HepG2 (cell line): ENCODE data around the gene PDPR. TPM values are rescaled to one million over a fixed set of nuclear protein-coding genes. Genes with fewer than 3 reads are reported as not detected.

ENCODE experiments used
- CENPBD1 ChIP-seq: sonication (generic); formaldehyde crosslinking; IDR thresholded peaks from 2 replicates; pipeline ENCODE4 v1.8.0; 2022; ENCODE audit warnings: missing genetic modification reagents, low read depth, mild to moderate bottlenecking, borderline replicate concordance
- HMG20B ChIP-seq: conservative IDR thresholded peaks from 2 replicates; pipeline ENCODE4 v1.6.1; 2016; ENCODE audit warnings: missing genetic modification reagents, missing compliant biosample characterization
- KDM2A ChIP-seq: sonication (generic); formaldehyde crosslinking; IDR thresholded peaks from 2 replicates; pipeline ENCODE4 v1.4.0; 2020; ENCODE audit warnings: low read depth, missing genetic modification reagents, borderline replicate concordance
- REPIN1 ChIP-seq: sonication (generic); formaldehyde crosslinking; IDR thresholded peaks from 2 replicates; pipeline ENCODE4 v1.8.0; 2022; ENCODE audit warnings: missing genetic modification reagents, low read depth, mild to moderate bottlenecking, borderline replicate concordance
- TFE3 ChIP-seq: IDR thresholded peaks from 2 replicates; pipeline ENCODE4 v1.6.1; 2016
- ZHX2 ChIP-seq, 2 experiments: sonication (generic) in 1 of 2; formaldehyde crosslinking in 1 of 2; IDR thresholded peaks; 2 replicates each; pipeline versions ENCODE4 v1.6.1 to v1.9.0; 2014 to 2022; ENCODE audit warnings: antibody characterized with exemption in 1 of 2, borderline replicate concordance in 1 of 2, inconsistent platforms in 1 of 2, low read depth in 1 of 2, missing genetic modification reagents in 1 of 2
- ZNF225 ChIP-seq: sonication (generic); formaldehyde crosslinking; IDR thresholded peaks from 2 replicates; pipeline ENCODE4 v1.4.0; 2020; ENCODE audit warnings: mild to moderate bottlenecking, missing genetic modification reagents
- ZNF317 ChIP-seq: sonication (generic); formaldehyde crosslinking; IDR thresholded peaks from 2 replicates; pipeline ENCODE4 v1.5.0; 2020; ENCODE audit warnings: mild to moderate bottlenecking, missing genetic modification reagents
- ZNF383 ChIP-seq: sonication (generic); formaldehyde crosslinking; IDR thresholded peaks from 2 replicates; pipeline ENCODE4 v1.4.0; 2020; ENCODE audit warnings: missing genetic modification reagents, mild to moderate bottlenecking, borderline replicate concordance
- ZNF737 ChIP-seq: sonication (generic); formaldehyde crosslinking; IDR thresholded peaks from 2 replicates; pipeline ENCODE4 v1.5.0; 2020; ENCODE audit warnings: missing genetic modification reagents, mild to moderate bottlenecking, borderline replicate concordance
- polyA plus RNA-seq, 8 experiments: library from polyadenylated mRNA; depleted of rRNA in 3 of 8; stranded (reverse) in 7 of 8; unstranded in 1 of 8; fragments of >200 nt; fragmentation: Illumina TruSeq in 4 of 8; extraction: Trizol in 4 of 8; gene quantifications; 2 replicates each; pipeline versions ENCODE4 v1.2.1 to v1.2.3, GENCODE V29; 2011 to 2016; ENCODE audit warnings: low read depth in 4 of 8, missing spikeins in 1 of 8, mixed read lengths in 1 of 8; ENCODE audit not compliant: insufficient read depth in 1 of 8
- total RNA-seq, 5 experiments: library from RNA; depleted of rRNA; stranded (reverse); fragments of >200 nt; fragmentation: Illumina TruSeq; extraction: Trizol; gene quantifications; 2 replicates each; pipeline ENCODE4 v1.2.3, GENCODE V29; 2016; ENCODE audit warnings: low read depth in 1 of 5

PDPR gene
- total and polyA plus RNA-seq, 2 of the 13 experiments (the other 11 are each of a cell fraction or from before 2014, with no cell fraction given): 19.5 to 29.9 TPM

- TF ChIP-seq ZHX2 (IDR thresholded peaks at IDR 0.05; ENCODE audit: low read depth): peak; percentile 24; the same call in 1 of the 2 replicates
- TF ChIP-seq ZHX2 (CRISPR knock-in tag; IDR thresholded peaks at IDR 0.05; ENCODE audit: borderline replicate concordance): no peak
- TF ChIP-seq CENPBD1: no peak
- 0 out of 2 replicates have a peak, but pooled peaks have one; percentile 43 for TF ChIP-seq HMG20B (CRISPR knock-in tag)
- TF ChIP-seq ZNF737: no peak
- no peak for TF ChIP-seq ZNF383 (CRISPR knock-in tag)
- 0 out of 2 replicates have a peak, but pooled peaks have one; percentile 56 for TF ChIP-seq ZNF317
- TF ChIP-seq REPIN1: peak; percentile 97
- TF ChIP-seq KDM2A: peak; percentile 41; the same call in 1 of the 2 replicates
- 0 out of 2 replicates have a peak, but pooled peaks have one; percentile 30 for TF ChIP-seq TFE3 (CRISPR knock-in tag)
- no peak for TF ChIP-seq ZNF225 (CRISPR knock-in tag)
Observed at GRCh38 chr16:70157477-70158260, 43.5 kb downstream of the PDPR start (continued).
